ENCODE measurements around the gene GABRB1.

GRCh38 chr4:47239649-47240048, 208.3 kb downstream of the GABRB1 start:
- no peak for TF ChIP-seq GATA3 (IDR thresholded peaks at IDR 0.05; ENCODE audit: low read depth, low read length)
- TF ChIP-seq GATA2 (IDR thresholded peaks at IDR 0.05; ENCODE audit: low read depth, low read length), result no peak
